Epithelial cell of esophagus (primary cell): Measurements from ENCODE around the gene KAZN.

Source experiments
- DNase-seq: peaks from one replicate; pipeline ENCODE4 v3.0.0; 2010; ENCODE audit warnings: low read depth
- H3K4me3 ChIP-seq: 2 replicates; pipeline ENCODE4 v1.5.1; 2011; ENCODE audit warnings: mild to moderate bottlenecking, low read length, control low read depth
- CTCF ChIP-seq: IDR thresholded peaks from 2 replicates; pipeline ENCODE4 v1.5.1; 2011; ENCODE audit warnings: low read depth, mild to moderate bottlenecking, low read length, control low read depth, inconsistent platforms; ENCODE audit not compliant: insufficient read depth; ENCODE audit errors: missing control alignments

The KAZN gene

GRCh38 chr1:15117671-15118325 is 519.3 kb downstream of the KAZN start:
- H3K4me3 ChIP-seq = no peak overlapping the region
- no peak for TF ChIP-seq CTCF
- no peak for DNase-seq

- H3K4me3 ChIP-seq = no peak overlapping the region
- no peak for DNase-seq
- TF ChIP-seq CTCF = no peak
Observed at GRCh38 chr1:15118579-15118978, 520.1 kb downstream of the KAZN start.

GRCh38 chr1:15120251-15120945 is 521.9 kb downstream of the KAZN start:
- no peak overlapping the region for H3K4me3 ChIP-seq
- no peak for DNase-seq
- TF ChIP-seq CTCF = no peak

GRCh38 chr1:15122331-15122730 is 523.8 kb downstream of the KAZN start:
- no peak overlapping the region for H3K4me3 ChIP-seq
- TF ChIP-seq CTCF = no peak
- DNase-seq = no peak

GRCh38 chr1:15123270-15123669 is 524.8 kb downstream of the KAZN start:
- no peak for DNase-seq

GRCh38 chr1:15123925-15124324 is 525.4 kb downstream of the KAZN start:
- DNase-seq = no peak
- no peak for TF ChIP-seq CTCF
- no peak overlapping the region for H3K4me3 ChIP-seq

More at GRCh38 chr1:15123270-15123669, 524.8 kb downstream of the KAZN start:
- TF ChIP-seq CTCF = no peak
- no peak overlapping the region for H3K4me3 ChIP-seq
